GM21390 (cell line): ENCODE measurements around the gene NDRG2.

ENCODE experiments used
- ATAC-seq: cut with Tn5 transposase; IDR thresholded peaks from one replicate; pipeline ENCODE4 v1.9.1; 2021; ENCODE audit not compliant: unreplicated experiment

Gene NDRG2

GRCh38 chr14:20973501-20973900, 51.4 kb downstream of the NDRG2 start:
- no peak for ATAC-seq

GRCh38 chr14:20971705-20972021, 53.2 kb downstream of the NDRG2 start:
- ATAC-seq: no peak

GRCh38 chr14:20970983-20971704, 53.7 kb downstream of the NDRG2 start:
- peak; percentile 95 for ATAC-seq

- peak; percentile 9 for ATAC-seq
These were observed 54.2 kb downstream of the NDRG2 start for GRCh38 chr14:20970647-20970982.

- ATAC-seq: no peak
These were observed 55.5 kb downstream of the NDRG2 start for GRCh38 chr14:20969336-20969735.
